Uterus (tissue), 2 donors: ENCODE measurements around the gene NADK2.

Experiments
- CTCF ChIP-seq, 4 experiments: fragments of 200-600 bp in 2 of 4; fragments of 450-650 bp in 2 of 4; sonication (generic) in 2 of 4; IDR thresholded peaks; one replicate each; pipeline ENCODE4 v1.5.1; 2016 to 2019; ENCODE audit warnings: antibody characterized with exemption in 4 of 4, mild to moderate bottlenecking in 2 of 4, moderate library complexity in 1 of 4
- POLR2A ChIP-seq, 2 donors: fragments of 450-650 bp; IDR thresholded peaks; one replicate each; pipeline ENCODE4 v1.6.1; 2016; ENCODE audit warnings: antibody characterized with exemption in 2 of 2, mild to moderate bottlenecking in 1 of 2, moderate library complexity in 1 of 2

DNA sequence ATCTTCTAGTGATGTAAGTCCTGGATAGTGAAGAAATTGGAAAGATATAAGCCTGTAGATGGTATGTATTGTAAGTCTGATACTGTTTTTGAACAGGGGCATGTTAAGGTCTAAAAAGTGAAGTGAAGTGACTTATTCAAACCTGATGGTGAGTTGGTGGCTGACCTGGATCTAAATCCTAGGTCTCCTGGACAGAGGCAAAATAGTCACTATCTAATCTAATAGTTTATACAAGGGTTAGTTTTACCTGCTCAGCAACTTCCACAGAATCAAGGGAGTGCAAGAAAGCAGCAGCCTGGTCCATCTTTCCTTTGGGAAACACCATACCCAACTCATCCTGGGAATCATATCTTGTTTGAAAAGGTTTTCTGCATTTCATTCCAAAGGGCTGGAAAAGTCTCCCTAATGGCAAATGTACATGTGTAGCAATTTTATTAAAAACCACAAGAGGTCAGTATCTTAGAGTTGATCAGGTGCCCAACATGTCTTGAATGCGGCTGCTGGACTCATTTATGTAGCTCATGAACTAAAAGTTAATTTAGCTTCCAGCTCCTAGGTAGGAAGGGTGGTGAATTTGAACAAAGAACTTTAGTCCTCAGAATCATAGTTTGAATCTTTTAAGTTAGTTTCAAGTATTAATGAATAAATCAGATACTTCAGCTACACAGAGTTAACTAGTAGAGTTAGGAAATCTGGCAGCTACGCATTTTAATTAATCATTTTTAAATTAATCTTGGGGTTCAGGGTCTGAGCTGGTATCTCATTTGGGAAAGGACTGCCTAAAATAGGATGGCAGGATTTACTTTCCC is 63.8 kb downstream of the NADK2 start:
- TF ChIP-seq CTCF (IDR thresholded peaks at IDR 0.05) (peak; percentile 32 to 58 (median 44)), POLR2A (IDR thresholded peaks at IDR 0.05) (no peak)
